Hepatocyte (in vitro differentiated cells): ENCODE results near the gene C7orf25. TPM values are rescaled to one million over a fixed set of nuclear protein-coding genes. Genes with fewer than 3 reads are reported as not detected.

Experiments used
- DNase-seq: peaks from one replicate; pipeline ENCODE4 v3.0.0-alpha.2; 2016; ENCODE audit warnings: low spot score
- H2AFZ ChIP-seq: fragments of 200-600 bp; sonication (generic); 2 replicates; pipeline ENCODE4 v1.6.0; 2016; ENCODE audit warnings: antibody characterized with exemption, mild to moderate bottlenecking
- H3K27ac ChIP-seq: fragments of 200-600 bp; sonication (generic); 2 replicates; pipeline ENCODE4 v1.5.1; 2016; ENCODE audit warnings: mild to moderate bottlenecking
- H3K27me3 ChIP-seq: fragments of 200-600 bp; sonication (generic); 2 replicates; pipeline ENCODE4 v1.6.1; 2016
- H3K36me3 ChIP-seq: fragments of 200-600 bp; sonication (generic); replicated peaks from 2 replicates; pipeline ENCODE4 v1.5.1; 2016; ENCODE audit warnings: low read depth; ENCODE audit not compliant: insufficient read depth
- H3K4me1 ChIP-seq: fragments of 200-600 bp; sonication (generic); 2 replicates; pipeline ENCODE4 v1.5.1; 2016; ENCODE audit warnings: mild to moderate bottlenecking, moderate library complexity; ENCODE audit not compliant: insufficient read depth
- H3K4me2 ChIP-seq: fragments of 200-600 bp; sonication (generic); 2 replicates; pipeline ENCODE4 v1.6.0; 2016
- H3K4me3 ChIP-seq: fragments of 200-600 bp; sonication (generic); 2 replicates; pipeline ENCODE4 v1.5.1; 2016; ENCODE audit warnings: mild to moderate bottlenecking
- H3K79me2 ChIP-seq: fragments of 200-600 bp; sonication (generic); 2 replicates; pipeline ENCODE4 v1.6.0; 2017; ENCODE audit warnings: mild to moderate bottlenecking
- H3K9me2 ChIP-seq: fragments of 200-600 bp; sonication (generic); replicated peaks from 2 replicates; pipeline ENCODE4 v1.6.0; 2017; ENCODE audit warnings: mild to moderate bottlenecking; ENCODE audit not compliant: insufficient read depth
- H3K9me3 ChIP-seq: fragments of 200-600 bp; sonication (generic); 2 replicates; pipeline ENCODE4 v1.5.1; 2016; ENCODE audit warnings: low read depth, mild to moderate bottlenecking
- H4K20me1 ChIP-seq: fragments of 200-600 bp; sonication (generic); 2 replicates; pipeline ENCODE4 v1.6.0; 2016; ENCODE audit warnings: mild to moderate bottlenecking; ENCODE audit not compliant: insufficient read depth, poor library complexity, severe bottlenecking
- EZH2 ChIP-seq: fragments of 200-600 bp; sonication (generic); IDR thresholded peaks from 2 replicates; pipeline ENCODE4 v1.6.1; 2016; ENCODE audit warnings: antibody characterized with exemption, mild to moderate bottlenecking, borderline replicate concordance
- EZH2phosphoT487 ChIP-seq: fragments of 200-600 bp; sonication (generic); IDR thresholded peaks from one replicate; pipeline ENCODE4 v1.6.1; 2018; ENCODE audit warnings: antibody characterized with exemption, mild to moderate bottlenecking, low read depth, moderate library complexity; ENCODE audit not compliant: unreplicated experiment, severe bottlenecking
- WGBS: methylation state at CpG from one replicate; pipeline ENCODE4 v1.1.6; 2016; ENCODE audit warnings: low lambda C conversion rate; ENCODE audit errors: missing lambda C conversion rate; 5-methylcytosine and 5-hydroxymethylcytosine counted together
- polyA plus RNA-seq: library from polyadenylated mRNA; unstranded; fragments of >200 nt; fragmentation: Nextera tagmentation; extraction: Ambion mirVana; gene quantifications from 2 replicates; pipeline ENCODE4 v1.2.1, GENCODE V29; 2016
- total RNA-seq: library from RNA; depleted of rRNA; stranded (reverse); fragments of >200 nt; gene quantifications from 2 replicates; pipeline ENCODE4 v1.2.3, GENCODE V29; 2014
- TF ChIP-seq, protein P1 (sequence below): fragments of 200-600 bp; sonication (generic); IDR thresholded peaks from 2 replicates; pipeline ENCODE4 v1.5.1; 2016; ENCODE audit warnings: antibody characterized with exemption, mild to moderate bottlenecking; ENCODE audit not compliant: poor library complexity

The C7orf25 gene
- total and polyA plus RNA-seq, 2 experiments from 2014 or later: 2.4 to 5.9 TPM

DNA sequence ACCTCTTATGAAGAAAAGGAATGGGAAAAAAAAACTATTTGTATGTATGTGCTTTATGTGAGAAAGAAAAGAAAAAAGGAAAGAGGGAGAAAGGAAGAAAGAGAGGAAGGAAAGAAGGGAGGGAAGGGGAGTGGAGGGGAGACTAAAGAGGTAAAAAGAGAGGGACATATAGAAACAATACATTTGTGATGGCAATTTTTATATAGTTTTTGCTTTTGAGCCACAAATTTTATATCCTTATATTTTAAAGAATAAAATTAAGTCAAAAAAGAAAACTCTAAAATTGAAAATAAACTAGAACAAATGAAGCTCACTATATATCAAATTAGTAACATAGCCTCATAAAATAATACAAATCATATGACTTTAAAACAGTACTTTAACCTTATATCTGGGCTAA lies 11.0 kb downstream of the C7orf25 start:
- no peaks in the 10 kb centered on the region for H3K27me3 ChIP-seq
- H3K9me3 ChIP-seq: no peaks in the 10 kb centered on the region
- H2AFZ ChIP-seq: no peak overlapping the region
- no peaks in the 10 kb centered on the region for H3K9me2 ChIP-seq
- no peaks in the 10 kb centered on the region for H4K20me1 ChIP-seq
- H3K36me3 ChIP-seq: no peaks in the 10 kb centered on the region
- no peak overlapping the region for H3K4me2 ChIP-seq
- no peak for DNase-seq
- no peaks in the 10 kb centered on the region for H3K4me1 ChIP-seq
- H3K4me3 ChIP-seq: no peak overlapping the region
- H3K27ac ChIP-seq: no peak overlapping the region
- TF ChIP-seq, protein P1, sequence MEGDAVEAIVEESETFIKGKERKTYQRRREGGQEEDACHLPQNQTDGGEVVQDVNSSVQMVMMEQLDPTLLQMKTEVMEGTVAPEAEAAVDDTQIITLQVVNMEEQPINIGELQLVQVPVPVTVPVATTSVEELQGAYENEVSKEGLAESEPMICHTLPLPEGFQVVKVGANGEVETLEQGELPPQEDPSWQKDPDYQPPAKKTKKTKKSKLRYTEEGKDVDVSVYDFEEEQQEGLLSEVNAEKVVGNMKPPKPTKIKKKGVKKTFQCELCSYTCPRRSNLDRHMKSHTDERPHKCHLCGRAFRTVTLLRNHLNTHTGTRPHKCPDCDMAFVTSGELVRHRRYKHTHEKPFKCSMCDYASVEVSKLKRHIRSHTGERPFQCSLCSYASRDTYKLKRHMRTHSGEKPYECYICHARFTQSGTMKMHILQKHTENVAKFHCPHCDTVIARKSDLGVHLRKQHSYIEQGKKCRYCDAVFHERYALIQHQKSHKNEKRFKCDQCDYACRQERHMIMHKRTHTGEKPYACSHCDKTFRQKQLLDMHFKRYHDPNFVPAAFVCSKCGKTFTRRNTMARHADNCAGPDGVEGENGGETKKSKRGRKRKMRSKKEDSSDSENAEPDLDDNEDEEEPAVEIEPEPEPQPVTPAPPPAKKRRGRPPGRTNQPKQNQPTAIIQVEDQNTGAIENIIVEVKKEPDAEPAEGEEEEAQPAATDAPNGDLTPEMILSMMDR: no peak
- TF ChIP-seq EZH2: no peak
- no peaks in the 10 kb centered on the region for H3K79me2 ChIP-seq

DNA sequence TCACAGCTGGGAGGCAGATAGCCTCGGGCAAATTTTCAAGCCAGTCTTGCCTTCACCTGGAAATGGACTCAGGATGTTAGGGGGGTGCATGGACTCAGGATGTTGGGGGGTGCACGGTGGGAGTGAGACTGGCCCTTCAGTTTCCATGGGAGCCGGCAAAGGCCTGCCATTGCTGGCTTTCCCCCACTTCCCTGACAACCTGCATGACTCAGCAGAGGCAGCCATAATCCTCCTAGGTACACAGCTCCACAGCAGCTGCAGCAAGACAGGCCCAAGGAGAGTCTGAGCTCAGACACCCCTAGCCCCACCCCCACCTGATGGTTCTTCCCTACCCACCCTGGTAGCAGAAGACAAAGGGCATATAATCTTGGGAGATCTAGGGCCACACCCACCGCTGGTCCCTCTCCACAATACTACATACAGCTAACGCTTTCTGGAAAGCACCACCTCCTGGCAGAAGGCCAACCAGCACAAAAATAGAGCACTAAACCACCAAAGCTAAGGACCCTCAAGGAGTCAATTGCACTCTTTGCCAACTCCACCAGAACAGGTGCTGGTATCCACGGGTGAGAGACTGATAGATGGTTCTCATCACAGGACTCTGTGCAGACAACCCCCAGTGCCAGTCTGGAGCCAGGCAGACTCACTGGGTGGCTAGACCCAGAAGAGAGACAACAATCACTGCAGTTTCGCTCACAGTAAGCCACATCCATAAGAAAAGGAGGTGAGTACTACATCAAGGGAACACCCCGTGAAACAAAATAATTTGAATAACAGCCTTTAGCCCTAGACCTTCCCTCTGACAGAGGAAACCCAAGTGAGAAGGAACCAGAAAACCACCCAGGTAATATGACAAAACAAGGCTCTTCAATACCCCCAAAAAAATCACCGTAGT lies 18.3 kb downstream of the C7orf25 start:
- Histone ChIP-seq H3K27me3 (no peaks in the 10 kb centered on the region), H3K36me3 (no peaks in the 10 kb centered on the region), H3K79me2 (no peaks in the 10 kb centered on the region), H2AFZ (no peak overlapping the region), H3K4me2 (no peak overlapping the region), H3K9me2 (no peaks in the 10 kb centered on the region), H3K9me3 (no peaks in the 10 kb centered on the region), H3K4me1 (peaks cover 4% of the 10 kb centered on the region), H4K20me1 (no peaks in the 10 kb centered on the region), H3K27ac (no peak overlapping the region), H3K4me3 (no peak overlapping the region)
- DNase-seq: no peak
- TF ChIP-seq, protein P1: no peak
- no peak for TF ChIP-seq EZH2
- 83% methylated on average over 8 of the region's 9 CpGs for WGBS

DNA sequence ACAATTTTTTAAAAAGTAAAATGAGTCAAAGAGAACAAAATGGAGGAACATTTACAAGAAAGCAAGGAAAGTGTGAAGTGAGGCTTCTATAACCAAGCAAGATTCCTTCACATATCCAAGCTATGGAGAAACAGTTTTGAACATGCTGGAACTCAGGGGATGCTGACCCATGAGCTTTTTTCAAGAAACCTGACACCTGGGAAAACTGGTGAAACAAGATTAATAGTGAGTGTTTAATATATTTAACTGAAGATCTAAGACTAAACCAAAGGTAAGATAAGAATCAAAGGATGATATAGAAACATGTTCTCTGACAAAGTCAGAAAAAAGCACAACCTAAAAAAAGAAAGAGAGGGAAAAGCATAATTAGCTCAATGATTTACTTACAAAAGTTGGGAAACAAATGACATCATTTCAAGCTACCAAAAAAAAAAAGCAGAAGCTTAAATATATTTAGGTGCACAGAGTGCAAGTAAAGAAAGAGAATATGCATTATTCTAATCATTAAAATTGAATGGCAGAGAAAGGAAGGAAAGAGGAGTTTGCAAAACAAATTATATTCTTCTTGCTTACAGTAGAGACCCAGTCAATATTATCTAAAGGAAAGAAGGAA lies 24.9 kb downstream of the C7orf25 start:
- Histone ChIP-seq H3K27me3 (no peaks in the 10 kb centered on the region), H3K9me2 (no peaks in the 10 kb centered on the region), H3K4me3 (no peak overlapping the region), H3K79me2 (peaks cover 2% of the 10 kb centered on the region), H3K27ac (peak overlapping the region; percentile 87), H2AFZ (peak overlapping the region; percentile 55), H4K20me1 (no peaks in the 10 kb centered on the region), H3K9me3 (no peaks in the 10 kb centered on the region), H3K4me2 (peak overlapping the region; percentile 89), H3K36me3 (no peaks in the 10 kb centered on the region), H3K4me1 (peaks cover 11% of the 10 kb centered on the region)
- TF ChIP-seq EZH2 (no peak), EZH2phosphoT487 (no peak)
- TF ChIP-seq, protein P1: no peak
- no peak for DNase-seq
